IPS DF 6.9 (cell line): Measurements from ENCODE around the gene PLCL1.

Experiments
- DNase-seq: peaks from one replicate; pipeline ENCODE4 v3.0.0-alpha.2; 2013; ENCODE audit warnings: low read depth, low spot score
- H3K27ac ChIP-seq: one replicate; pipeline ENCODE4 v1.5.1; 2013; ENCODE audit warnings: low read length, control low read depth
- H3K27me3 ChIP-seq: 2 replicates; pipeline ENCODE4 v1.6.1; 2013; ENCODE audit warnings: mild to moderate bottlenecking, low read length; ENCODE audit not compliant: control insufficient read depth, insufficient read depth
- H3K36me3 ChIP-seq: 2 replicates; pipeline ENCODE4 v1.6.1; 2013; ENCODE audit warnings: low read length; ENCODE audit not compliant: control insufficient read depth, insufficient read depth
- H3K4me1 ChIP-seq: 2 replicates; pipeline ENCODE4 v1.6.1; 2013; ENCODE audit warnings: low read length; ENCODE audit not compliant: control insufficient read depth, insufficient read depth
- H3K4me3 ChIP-seq: 2 replicates; pipeline ENCODE4 v1.5.1; 2013; ENCODE audit warnings: mild to moderate bottlenecking, low read length
- H3K9me3 ChIP-seq: 2 replicates; pipeline ENCODE4 v1.6.1; 2013; ENCODE audit warnings: low read length, inconsistent platforms; ENCODE audit not compliant: control insufficient read depth, insufficient read depth
- WGBS: extraction: QIAGEN DNeasy Blood & Tissue Kit; methylation state at CpG from one replicate; pipeline ENCODE4 v1.1.7; 2013; ENCODE audit warnings: mixed read lengths, missing lambda C conversion rate; ENCODE audit not compliant: insufficient read length, insufficient coverage; 5-methylcytosine and 5-hydroxymethylcytosine counted together

Gene PLCL1

DNA sequence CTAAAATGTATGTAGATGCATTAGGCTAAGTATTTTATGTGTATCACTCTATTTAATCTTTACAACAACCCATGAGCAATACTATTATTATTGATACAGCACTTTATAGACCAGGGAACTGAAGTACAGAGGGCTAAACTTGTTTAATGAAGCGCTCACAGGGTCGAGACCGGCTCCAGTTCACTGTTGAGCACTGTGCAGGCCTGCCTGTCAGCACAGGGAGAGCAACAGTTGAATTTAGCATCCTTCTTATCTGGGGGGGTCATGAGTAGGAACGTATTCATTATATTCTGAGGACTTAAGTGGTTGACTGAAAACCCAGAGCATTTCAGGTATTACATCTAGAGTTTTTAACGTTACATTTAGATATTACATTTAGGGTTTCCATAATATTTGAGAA lies 120.1 kb downstream of the PLCL1 start:
- H3K27ac ChIP-seq: no peak overlapping the region
- H3K36me3 ChIP-seq: no peaks in the 10 kb centered on the region
- no peak for DNase-seq
- WGBS: no CpG with 5 or more reads among the region's 5 CpGs
- H3K4me1 ChIP-seq: no peaks in the 10 kb centered on the region
- H3K27me3 ChIP-seq: no peaks in the 10 kb centered on the region
- H3K9me3 ChIP-seq: no peaks in the 10 kb centered on the region
- H3K4me3 ChIP-seq: no peak overlapping the region

DNA sequence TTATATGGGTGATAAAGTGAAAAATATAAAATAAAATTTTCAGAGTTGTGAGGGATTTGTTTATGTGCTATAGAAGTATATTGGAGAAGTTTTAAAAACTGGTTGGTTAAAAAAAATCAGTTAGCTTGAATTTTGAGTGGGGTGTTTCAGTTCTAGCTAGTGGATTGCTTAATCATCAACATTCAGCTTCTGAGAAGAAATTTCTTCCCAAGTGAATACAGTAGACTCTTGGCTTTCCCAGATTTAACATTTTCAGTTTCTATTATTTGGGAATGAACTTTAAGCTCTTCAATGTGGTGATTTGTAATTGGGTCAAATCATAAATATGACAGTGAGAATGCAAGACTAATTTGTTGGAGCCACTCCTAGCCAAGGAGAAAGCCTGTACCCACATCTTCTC lies 120.8 kb downstream of the PLCL1 start:
- Histone ChIP-seq H3K4me3 (no peak overlapping the region), H3K36me3 (no peaks in the 10 kb centered on the region), H3K4me1 (no peaks in the 10 kb centered on the region), H3K9me3 (no peaks in the 10 kb centered on the region), H3K27me3 (no peaks in the 10 kb centered on the region), H3K27ac (no peak overlapping the region)
- no peak for DNase-seq

GRCh38 chr2:197925976-197926375 lies 121.6 kb downstream of the PLCL1 start:
- Histone ChIP-seq H3K9me3 (no peaks in the 10 kb centered on the region), H3K4me1 (no peaks in the 10 kb centered on the region), H3K36me3 (no peaks in the 10 kb centered on the region), H3K4me3 (no peak overlapping the region), H3K27ac (no peak overlapping the region), H3K27me3 (no peaks in the 10 kb centered on the region)
- no peak for DNase-seq

GRCh38 chr2:197926673-197927072 lies 122.3 kb downstream of the PLCL1 start:
- no peaks in the 10 kb centered on the region for H3K27me3 ChIP-seq
- DNase-seq: no peak
- H3K36me3 ChIP-seq: no peaks in the 10 kb centered on the region
- H3K4me3 ChIP-seq: no peak overlapping the region
- no peaks in the 10 kb centered on the region for H3K9me3 ChIP-seq
- WGBS: no CpG with 5 or more reads among the region's 4 CpGs
- no peaks in the 10 kb centered on the region for H3K4me1 ChIP-seq
- H3K27ac ChIP-seq: no peak overlapping the region

DNA sequence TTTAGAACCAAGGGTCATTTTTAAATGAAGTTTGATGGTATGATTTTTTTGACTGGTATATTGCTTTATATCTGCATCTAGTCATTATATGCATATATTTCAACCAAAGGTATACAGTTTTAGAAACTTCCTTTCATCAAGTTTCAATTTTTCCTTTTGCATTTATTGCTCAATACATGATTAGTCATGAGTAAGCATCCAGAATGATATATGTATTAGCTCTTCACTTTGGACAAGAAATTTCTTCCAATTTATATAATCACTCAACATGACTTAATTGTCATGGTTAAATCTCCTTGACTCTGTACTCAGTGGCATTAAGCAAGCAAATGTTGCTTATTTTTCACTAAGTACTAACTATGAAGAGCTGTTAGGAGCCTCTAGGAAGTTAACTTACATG lies 123.6 kb downstream of the PLCL1 start:
- no peak overlapping the region for H3K4me3 ChIP-seq
- H3K27me3 ChIP-seq: no peaks in the 10 kb centered on the region
- no peaks in the 10 kb centered on the region for H3K36me3 ChIP-seq
- no peak for DNase-seq
- H3K9me3 ChIP-seq: no peaks in the 10 kb centered on the region
- no peaks in the 10 kb centered on the region for H3K4me1 ChIP-seq
- H3K27ac ChIP-seq: no peak overlapping the region

DNA sequence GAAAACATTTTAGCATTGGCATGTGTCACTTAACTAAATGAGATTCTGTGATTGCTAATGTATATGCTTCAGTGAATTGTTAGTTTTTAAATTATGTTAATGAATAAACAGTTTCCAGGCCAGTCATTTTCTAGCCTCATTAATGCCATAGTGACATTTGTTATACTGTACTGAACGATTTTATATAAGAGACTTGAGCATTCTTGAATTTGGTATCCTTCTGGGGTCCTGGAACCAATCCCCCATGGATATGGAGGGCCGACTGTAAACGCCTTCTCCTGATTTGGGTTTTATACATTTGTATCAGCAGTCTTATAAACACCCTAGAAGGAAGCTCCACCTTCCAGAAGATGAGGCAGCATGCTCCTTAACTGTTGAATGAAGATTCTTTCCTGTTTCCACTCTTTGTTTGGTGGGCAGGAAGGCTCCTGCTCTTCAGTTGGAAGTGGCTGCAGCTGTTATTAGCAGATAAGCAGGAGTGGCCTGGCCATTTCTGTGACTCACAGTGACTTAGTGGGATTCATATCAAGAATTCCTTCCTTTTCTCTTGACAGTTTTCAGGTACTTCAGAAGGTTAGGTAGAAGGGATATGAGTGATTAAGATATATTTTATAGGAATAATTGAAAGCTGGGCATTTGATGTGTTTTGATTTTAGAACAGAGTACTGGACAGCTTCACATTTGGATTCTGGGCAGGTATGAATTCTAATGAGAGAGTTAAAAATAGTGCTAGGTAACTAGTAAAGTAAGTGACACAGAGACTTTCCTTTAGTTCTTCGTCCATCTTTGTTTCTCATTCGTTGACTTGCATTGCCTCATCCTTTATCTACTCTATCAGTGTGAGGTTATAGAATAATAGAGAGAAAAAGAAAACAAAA lies 124.9 kb downstream of the PLCL1 start:
- no peak overlapping the region for H3K4me3 ChIP-seq
- H3K9me3 ChIP-seq: no peaks in the 10 kb centered on the region
- H3K4me1 ChIP-seq: no peaks in the 10 kb centered on the region
- no CpG with 5 or more reads among the region's 5 CpGs for WGBS
- H3K27ac ChIP-seq: no peak overlapping the region
- H3K27me3 ChIP-seq: no peaks in the 10 kb centered on the region
- no peaks in the 10 kb centered on the region for H3K36me3 ChIP-seq
- DNase-seq: no peak

GRCh38 chr2:197929886-197930227 lies 125.5 kb downstream of the PLCL1 start:
- no peaks in the 10 kb centered on the region for H3K36me3 ChIP-seq

GRCh38 chr2:197930570-197931278 lies 126.3 kb downstream of the PLCL1 start:
- Histone ChIP-seq H3K4me3 (no peak overlapping the region), H3K36me3 (no peaks in the 10 kb centered on the region), H3K4me1 (no peaks in the 10 kb centered on the region), H3K27ac (no peak overlapping the region), H3K27me3 (no peaks in the 10 kb centered on the region), H3K9me3 (no peaks in the 10 kb centered on the region)
- no CpG with 5 or more reads among the region's 4 CpGs for WGBS
- no peak for DNase-seq

More at GRCh38 chr2:197929886-197930227, 125.5 kb downstream of the PLCL1 start:
- H3K9me3 ChIP-seq: no peaks in the 10 kb centered on the region
- H3K27ac ChIP-seq: no peak overlapping the region
- no peaks in the 10 kb centered on the region for H3K27me3 ChIP-seq
- no peak for DNase-seq
- H3K4me3 ChIP-seq: no peak overlapping the region
- no peaks in the 10 kb centered on the region for H3K4me1 ChIP-seq

DNA sequence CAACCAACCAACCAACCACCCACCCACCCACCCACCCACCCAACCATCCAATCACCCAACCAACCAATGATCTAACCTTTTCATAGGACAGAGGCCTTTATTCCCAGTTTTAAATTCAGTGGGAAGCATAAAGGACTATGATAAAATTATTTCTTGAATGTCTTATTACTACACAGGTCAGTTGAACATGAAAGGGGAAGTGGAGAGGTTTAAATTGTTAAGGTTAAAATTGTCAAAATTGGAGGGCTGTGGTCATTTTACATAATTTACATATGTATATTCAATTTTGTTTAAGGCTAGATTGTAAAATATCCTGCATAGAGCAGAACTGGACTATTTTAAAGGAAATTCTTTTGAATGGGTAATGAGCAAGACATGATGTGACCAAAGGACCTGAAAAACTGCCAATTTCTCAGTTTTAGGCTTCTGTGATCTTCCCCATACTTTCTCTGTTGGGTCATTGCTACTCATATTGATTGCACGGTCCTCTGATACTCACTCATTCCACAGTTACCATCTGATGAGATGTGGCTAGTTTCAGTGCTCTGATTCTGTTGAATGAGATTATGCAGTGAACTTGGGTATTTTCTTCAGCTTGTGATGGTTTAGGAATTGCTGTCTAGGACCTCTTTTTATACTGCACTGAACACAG lies 127.4 kb downstream of the PLCL1 start:
- Histone ChIP-seq H3K36me3 (no peaks in the 10 kb centered on the region), H3K9me3 (no peaks in the 10 kb centered on the region), H3K27me3 (no peaks in the 10 kb centered on the region), H3K4me3 (no peak overlapping the region), H3K4me1 (no peaks in the 10 kb centered on the region), H3K27ac (no peak overlapping the region)
- no peak for DNase-seq
- no CpG with 5 or more reads among the region's 1 CpG for WGBS

GRCh38 chr2:197932374-197932773 lies 128.0 kb downstream of the PLCL1 start:
- no peak for DNase-seq
- Histone ChIP-seq H3K36me3 (no peaks in the 10 kb centered on the region), H3K27me3 (no peaks in the 10 kb centered on the region), H3K4me1 (no peaks in the 10 kb centered on the region), H3K9me3 (no peaks in the 10 kb centered on the region), H3K27ac (no peak overlapping the region), H3K4me3 (no peak overlapping the region)
- no CpG with 5 or more reads among the region's 5 CpGs for WGBS
